ENCODE results near the gene ZNF664.
A peak's percentile ranks its signal among the peaks of the same experiment; 100 is the strongest.

ZNF664 gene

DNA sequence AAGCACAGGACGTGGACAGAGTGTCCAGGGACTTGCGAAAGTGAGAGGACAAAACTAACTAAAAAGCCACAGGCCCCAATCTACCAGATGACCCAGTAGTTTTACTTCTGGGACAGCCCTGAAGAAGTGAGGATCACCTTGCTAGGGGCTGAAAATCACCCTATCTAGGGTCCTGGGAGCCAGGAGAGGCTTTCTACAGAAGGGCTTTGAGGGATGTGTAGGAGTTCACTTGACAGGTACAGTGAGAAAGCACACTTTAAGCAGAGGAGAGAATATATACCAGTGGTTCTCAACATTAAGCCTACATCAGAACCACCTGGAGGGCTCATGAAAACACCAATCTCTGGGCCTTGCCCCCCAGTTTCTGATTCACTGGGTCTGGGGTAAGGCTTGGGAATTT is 60.8 kb downstream of the ZNF664 start:
- no peak for DNase-seq (ENCODE audit: low read depth in 2 of 2)

GRCh38 chr12:124034297-124034696 is 61.3 kb downstream of the ZNF664 start:
- no peak for DNase-seq (ENCODE audit: low read depth in 2 of 2)

DNA sequence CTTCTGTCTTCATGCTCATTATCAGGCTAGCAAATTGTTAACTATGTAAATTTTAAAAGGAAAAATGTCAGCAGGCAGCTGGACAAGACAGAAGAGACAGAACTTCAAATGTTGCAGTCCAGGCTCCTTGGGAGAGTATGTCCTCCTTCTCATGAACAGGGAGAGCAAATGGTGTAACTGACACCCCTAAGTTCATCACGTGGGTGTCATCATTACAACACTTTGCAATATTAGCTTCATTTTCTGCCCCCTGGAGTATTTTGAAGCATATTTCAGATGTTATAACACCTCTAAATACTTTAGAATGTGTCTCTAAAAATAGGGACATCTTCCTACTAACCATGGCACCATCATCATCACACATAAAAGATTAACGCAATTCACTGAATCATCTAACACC is 62.1 kb downstream of the ZNF664 start:
- DNase-seq (ENCODE audit: low read depth in 2 of 2), result no peak

DNA sequence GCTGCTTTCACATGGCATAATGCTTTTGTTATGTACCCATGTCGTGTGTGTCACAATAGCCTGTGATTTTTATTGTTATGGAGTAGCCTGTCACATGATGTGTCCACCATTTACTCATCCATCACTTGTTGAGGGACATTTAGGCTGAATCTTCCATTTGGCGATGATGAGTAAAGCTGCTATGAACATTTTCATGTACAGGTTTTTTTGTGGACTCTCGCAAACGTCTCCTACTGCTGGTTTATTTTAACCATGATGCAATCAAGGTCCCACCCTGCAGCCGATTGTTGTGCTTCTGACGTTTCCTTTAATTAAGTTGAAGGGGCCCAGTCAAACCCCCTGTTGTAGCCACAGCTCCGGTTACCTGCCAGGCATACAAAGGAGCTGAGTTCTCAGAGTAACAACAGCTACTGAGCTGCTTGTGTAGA is 63.2 kb downstream of the ZNF664 start:
- DNase-seq (ENCODE audit: low read depth in 2 of 2), result no peak

DNA sequence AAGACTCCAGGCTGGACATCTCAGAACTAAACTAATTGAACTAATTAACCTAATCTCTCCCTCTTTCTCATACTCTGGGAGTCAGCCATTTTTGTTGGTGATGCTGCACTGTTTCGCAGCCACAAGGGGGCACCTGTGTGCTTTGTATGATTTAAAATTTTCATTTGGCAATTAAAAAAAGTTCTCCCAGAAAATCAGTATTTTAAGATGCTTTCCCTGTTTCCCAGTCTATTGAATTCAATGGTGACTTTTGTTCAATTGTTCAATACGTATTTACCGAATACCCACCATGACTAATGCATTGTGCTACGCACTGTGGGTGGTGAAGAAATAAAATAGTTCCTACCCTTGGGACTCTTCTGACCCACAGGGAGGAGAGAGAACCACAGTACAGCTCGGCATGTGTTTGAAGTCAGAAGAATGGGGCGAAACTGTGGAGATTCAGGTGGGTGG is 63.7 kb downstream of the ZNF664 start:
- peak; percentile 8 to 18 for DNase-seq (ENCODE audit: low read depth in 2 of 2)

DNA sequence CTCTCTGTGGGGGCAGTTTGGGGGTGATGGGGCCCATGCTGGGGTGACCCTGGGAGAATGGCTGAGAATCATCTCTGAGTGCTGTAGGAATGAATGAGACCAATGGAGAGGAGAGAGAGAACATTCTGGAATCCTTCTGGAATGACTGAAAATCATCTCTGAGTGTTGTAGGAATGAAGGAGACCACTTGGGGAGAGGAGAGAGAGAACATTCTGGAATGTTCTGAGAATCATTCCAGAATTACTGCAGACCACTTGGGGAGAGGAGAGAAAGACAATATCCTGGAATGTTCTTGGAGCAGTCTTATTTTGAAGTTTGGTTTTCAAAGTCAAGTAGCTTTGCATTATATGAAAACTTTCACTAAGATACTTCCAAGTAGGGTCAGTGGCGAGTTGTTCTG is 64.3 kb downstream of the ZNF664 start:
- DNase-seq (ENCODE audit: low read depth in 2 of 2), result no peak

DNA sequence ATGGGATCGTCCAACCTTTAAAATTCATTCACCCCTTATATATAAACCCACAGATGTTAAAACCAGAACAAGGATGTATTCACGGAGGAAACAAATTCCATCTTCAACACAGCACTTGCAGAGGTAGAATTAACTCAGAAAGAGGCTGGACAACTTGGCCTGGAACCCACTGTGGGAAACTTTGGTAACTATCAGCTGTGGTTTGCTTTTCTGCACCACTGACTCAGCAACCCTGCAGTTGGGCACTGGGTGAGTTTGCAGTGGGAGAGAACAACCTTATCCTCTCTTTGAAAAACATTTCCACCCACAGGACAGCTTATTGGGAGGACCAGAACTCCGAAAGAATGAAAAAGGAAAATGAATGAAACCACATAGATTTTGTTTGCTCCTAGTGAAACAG is 66.3 kb downstream of the ZNF664 start:
- DNase-seq (ENCODE audit: low read depth in 2 of 2), result no peak

- no peak for DNase-seq (ENCODE audit: low read depth in 2 of 2)
These were observed 67.3 kb downstream of the ZNF664 start for GRCh38 chr12:124040291-124040690.

GRCh38 chr12:124040737-124041136 is 67.7 kb downstream of the ZNF664 start:
- DNase-seq (ENCODE audit: low read depth in 2 of 2), result no peak

DNA sequence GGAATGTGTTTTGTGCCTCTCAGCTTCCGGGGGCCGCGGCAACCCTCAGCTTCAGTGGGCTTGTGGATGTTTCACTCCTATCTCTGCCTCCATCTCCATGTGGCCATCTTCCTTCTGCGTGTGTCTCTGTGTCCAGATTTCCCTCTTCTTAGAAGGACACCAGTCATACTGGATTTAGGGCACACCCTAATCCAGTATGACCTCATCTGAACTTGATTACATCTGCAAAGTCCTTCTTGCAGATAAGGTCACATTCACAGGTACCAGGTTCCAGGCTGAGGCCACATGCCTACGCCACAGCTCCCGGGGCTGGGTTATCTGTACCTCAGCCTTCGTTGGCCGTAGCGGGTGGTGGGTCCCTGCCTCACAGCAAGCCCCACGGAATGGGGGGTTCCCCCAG is 68.9 kb downstream of the ZNF664 start:
- no peak for DNase-seq (ENCODE audit: low read depth in 2 of 2)

GRCh38 chr12:124044021-124044420 is 71.0 kb downstream of the ZNF664 start:
- no peak for DNase-seq (ENCODE audit: low read depth in 2 of 2)

DNA sequence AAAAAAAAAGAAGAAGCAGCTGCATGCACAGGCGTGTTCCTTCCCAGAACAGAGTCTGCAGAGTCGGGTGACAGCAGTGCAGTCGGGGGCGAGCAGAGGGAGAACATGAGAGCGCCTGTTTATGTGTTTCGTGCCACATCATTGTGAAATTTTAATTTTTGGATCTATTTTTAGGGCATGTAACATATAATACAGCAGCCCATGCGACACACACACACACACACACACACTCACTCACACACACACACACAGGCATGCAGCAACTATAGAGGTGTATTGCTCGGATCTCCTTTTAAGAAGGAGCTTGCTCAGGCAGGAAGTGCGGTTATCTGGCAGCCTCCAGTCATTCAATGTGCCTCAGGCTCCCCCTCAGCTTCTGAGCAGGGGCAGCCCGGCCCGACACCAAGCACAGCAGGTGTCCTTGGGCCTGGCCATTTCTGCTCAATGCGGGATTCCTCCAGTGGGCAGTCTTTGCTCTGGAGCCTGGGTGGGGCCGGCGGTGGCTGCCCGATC is 71.8 kb downstream of the ZNF664 start:
- DNase-seq (ENCODE audit: low read depth in 2 of 2), result no peak

DNA sequence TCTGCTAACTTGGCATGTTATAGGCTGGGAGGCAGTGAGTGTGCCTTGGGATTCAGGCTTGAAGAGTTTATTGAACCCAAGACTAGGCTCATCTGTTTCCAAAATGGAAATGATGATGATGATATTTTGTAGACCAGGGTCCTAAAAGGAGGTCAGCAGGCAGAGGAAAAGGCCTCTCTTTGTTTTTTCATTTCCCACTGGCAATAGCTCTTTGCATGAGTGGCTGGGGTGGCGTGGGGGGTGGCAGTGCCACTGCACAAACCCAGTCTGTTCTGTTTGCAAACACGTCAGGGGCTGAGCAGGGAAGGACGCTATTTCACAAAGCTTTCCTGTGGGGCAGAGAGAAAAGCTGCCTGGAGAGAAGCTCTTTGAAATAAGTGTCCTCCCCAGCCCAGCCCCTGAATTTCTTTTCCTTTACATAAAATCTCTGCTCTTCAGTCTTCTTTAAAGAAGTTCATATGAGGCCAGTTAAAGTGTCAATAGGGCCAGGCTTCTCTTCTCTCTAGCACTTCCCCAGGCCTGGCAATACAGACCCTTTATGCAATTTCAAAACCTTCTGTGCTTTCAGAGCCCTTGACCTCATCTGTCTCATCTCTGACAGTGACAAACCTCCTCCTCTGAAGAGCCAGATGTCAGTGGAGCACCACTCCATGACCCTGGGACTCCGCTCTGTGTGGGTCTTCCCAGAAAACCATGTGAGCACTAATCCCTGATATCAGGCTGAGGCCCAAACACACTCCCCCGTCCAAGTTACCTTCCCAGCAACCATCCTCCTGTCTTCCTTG is 72.8 kb downstream of the ZNF664 start:
- no peak for DNase-seq (ENCODE audit: low read depth in 2 of 2)

DNA sequence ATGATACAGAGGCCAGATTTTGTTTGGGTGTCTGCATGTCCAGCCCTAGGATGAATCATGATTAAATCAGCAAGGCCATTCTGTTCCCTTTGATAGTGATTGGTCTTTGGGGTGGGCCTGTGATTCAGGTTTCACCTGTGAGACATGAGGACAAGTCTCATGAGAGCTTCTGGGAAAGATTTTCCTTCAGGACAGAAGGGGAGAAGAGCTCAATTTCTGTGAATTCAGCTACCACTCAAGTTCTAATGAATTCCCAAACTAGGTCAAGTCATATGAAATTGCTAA is 73.4 kb downstream of the ZNF664 start:
- DNase-seq (ENCODE audit: low read depth in 2 of 2), result no peak

GRCh38 chr12:124047045-124047566 is 74.1 kb downstream of the ZNF664 start:
- no peak for DNase-seq (ENCODE audit: low read depth in 2 of 2)

DNA sequence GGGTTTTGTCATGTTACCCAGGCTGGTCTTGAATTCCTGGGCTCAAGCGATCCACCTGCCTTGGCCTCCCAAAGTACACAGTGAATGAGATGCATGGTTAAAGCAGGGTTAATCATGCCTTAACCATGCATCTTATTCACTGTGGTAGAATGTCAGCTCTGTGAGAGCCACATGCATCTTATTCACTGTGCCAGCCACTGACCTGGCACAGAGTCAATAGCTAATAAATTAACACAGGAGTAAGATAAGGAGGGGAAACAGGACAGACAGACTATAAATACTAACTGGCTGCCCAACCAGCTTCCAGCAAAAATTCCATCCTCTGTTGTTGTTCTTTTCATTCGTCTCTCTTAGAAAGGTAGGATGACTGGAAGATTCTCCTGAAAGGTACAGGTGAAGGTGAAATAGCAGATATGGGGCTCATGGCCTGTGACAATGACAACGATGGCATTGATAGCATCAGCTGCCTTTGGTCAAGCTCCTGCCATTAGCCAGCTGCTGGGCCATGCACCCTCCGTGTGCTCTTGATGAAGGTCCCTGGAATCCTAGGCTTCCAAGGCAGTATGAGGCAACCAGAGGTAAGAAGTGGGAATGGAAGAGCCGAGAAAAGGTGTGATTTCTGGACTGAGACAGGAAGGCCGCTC is 76.6 kb downstream of the ZNF664 start:
- DNase-seq (ENCODE audit: low read depth in 2 of 2), result no peak

DNA sequence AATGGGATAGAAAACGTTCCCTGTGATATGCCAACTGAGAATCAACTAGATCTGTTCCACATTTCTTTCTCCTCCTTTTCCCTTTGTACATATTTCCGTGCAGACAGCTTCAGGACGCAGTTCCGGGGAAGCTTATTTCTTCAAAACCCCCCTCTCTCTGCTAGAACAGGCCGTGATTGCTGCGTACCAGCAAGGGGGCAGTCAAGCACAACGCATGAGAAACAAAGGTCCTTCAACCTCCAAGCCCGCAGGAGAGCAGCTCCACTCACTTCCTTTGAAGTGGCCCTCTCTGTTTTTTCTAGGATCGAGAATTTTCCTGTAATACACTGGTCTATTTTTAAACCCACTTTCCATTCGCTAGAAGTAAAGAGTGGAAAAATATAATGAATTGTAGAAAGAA is 80.8 kb downstream of the ZNF664 start:
- no peak for DNase-seq (ENCODE audit: low read depth in 2 of 2)

GRCh38 chr12:124055066-124055465 is 82.1 kb downstream of the ZNF664 start:
- no peak for DNase-seq (ENCODE audit: low read depth in 2 of 2)

- no peak for DNase-seq (ENCODE audit: low read depth in 2 of 2)
These were observed 84.7 kb downstream of the ZNF664 start for GRCh38 chr12:124057691-124058090.

GRCh38 chr12:124059752-124060151 is 86.7 kb downstream of the ZNF664 start:
- no peak for DNase-seq (ENCODE audit: low read depth in 2 of 2)
